GM13976 (cell line): ENCODE measurements around the gene LOXHD1.

Experiments
- DNase-seq: peaks from one replicate; pipeline ENCODE4 v3.0.0; 2012; ENCODE audit warnings: low spot score
- in situ Hi-C: fragments of 300-500 bp; cut with MboI; formaldehyde crosslinking; loops from one replicate; pipeline ENCODE4 v1.12.0; 2022; ENCODE audit warnings: low sequenced_read_pairs, mixed read lengths, inconsistent platforms; ENCODE audit not compliant: unreplicated experiment
- TF ChIP-seq, protein P1 (sequence below): IDR thresholded peaks from 2 replicates; pipeline ENCODE4 v1.5.1; 2012; ENCODE audit warnings: borderline replicate concordance, mild to moderate bottlenecking; ENCODE audit not compliant: insufficient read depth; ENCODE audit errors: extremely low read depth, missing control alignments, control extremely low read depth

LOXHD1 gene

GRCh38 chr18:46622999-46623398, 34.0 kb downstream of the LOXHD1 start:
- DNase-seq = peak; percentile 36
- TF ChIP-seq, protein P1, sequence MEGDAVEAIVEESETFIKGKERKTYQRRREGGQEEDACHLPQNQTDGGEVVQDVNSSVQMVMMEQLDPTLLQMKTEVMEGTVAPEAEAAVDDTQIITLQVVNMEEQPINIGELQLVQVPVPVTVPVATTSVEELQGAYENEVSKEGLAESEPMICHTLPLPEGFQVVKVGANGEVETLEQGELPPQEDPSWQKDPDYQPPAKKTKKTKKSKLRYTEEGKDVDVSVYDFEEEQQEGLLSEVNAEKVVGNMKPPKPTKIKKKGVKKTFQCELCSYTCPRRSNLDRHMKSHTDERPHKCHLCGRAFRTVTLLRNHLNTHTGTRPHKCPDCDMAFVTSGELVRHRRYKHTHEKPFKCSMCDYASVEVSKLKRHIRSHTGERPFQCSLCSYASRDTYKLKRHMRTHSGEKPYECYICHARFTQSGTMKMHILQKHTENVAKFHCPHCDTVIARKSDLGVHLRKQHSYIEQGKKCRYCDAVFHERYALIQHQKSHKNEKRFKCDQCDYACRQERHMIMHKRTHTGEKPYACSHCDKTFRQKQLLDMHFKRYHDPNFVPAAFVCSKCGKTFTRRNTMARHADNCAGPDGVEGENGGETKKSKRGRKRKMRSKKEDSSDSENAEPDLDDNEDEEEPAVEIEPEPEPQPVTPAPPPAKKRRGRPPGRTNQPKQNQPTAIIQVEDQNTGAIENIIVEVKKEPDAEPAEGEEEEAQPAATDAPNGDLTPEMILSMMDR = no peak
- in situ Hi-C loops = no loop called here

DNA sequence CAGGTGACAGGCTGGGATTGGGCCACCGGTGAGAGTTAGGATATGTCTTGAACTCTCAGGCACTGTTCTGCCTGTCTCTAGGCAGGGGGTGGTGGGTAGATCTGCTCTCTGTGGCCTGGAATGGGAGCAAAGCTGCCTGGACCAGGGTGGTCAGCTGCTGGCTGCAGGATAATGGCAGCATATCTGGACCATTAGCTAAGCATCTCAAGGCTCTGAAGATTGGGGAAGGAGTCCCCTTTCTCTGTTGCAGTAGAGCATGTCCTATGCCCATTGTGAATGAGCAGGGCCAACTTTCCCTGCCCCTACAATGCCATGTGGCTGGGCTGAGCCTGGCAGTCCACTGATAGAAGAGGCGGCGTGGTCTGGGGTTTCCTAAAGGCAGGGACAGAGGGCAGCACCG, 34.6 kb downstream of the LOXHD1 start:
- DNase-seq = no peak
- TF ChIP-seq, protein P1 = no peak
- in situ Hi-C loops = no loop called here

DNA sequence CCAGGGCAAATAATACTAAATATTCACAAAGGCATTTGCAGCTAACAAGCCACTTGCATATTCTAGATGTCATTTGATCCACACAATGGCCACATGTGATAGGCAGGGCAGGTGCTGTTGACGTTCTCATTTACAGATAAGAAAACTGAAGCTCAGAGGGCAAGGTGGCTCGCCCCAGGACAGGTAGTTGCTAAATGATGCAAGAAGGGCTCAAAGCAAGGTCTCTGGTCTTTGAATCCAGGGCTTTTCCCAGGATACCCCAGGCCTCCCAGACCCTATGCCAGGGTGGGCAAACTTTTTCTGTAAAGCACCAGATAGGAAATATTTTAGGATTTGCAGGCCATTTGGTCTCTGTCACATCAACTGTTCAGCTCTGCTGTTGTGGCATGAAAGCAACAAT, 35.1 kb downstream of the LOXHD1 start:
- no peak for DNase-seq
- TF ChIP-seq, protein P1 = no peak
- in situ Hi-C loops = no loop called here

GRCh38 chr18:46621111-46621766, 35.8 kb downstream of the LOXHD1 start:
- in situ Hi-C loops = no loop called here
- DNase-seq = no peak
- TF ChIP-seq, protein P1 = no peak

- TF ChIP-seq, protein P1 = no peak
- in situ Hi-C loops = no loop called here
- DNase-seq = no peak
Measured at GRCh38 chr18:46619559-46619958, 37.5 kb downstream of the LOXHD1 start.

GRCh38 chr18:46615720-46616119, 41.3 kb downstream of the LOXHD1 start:
- in situ Hi-C loops = no loop called here
- TF ChIP-seq, protein P1 = no peak
- DNase-seq = no peak
